K562 (cell line): Measurements from ENCODE around the gene FOLR2. TPM values are rescaled to one million over a fixed set of nuclear protein-coding genes. Genes with fewer than 3 reads are reported as not detected.

Source experiments
- ATAC-seq: fragments of 200-7000 bp; cut with Tn5 transposase; 3 replicates; pipeline ENCODE4 v1.9.1; 2020; ENCODE audit warnings: moderate library complexity
- BruUV-seq: library from RNA; stranded (reverse); fragments of 400-500 nt; replicated peaks from 2 replicates; lab custom pipeline; 2021; lab: Mats Ljungman, UMichigan
- CTCF ChIA-PET: fragments of 300-600 bp; formaldehyde crosslinking; extraction: SDS; loops from one replicate; lab custom pipeline; 2021; ENCODE audit warnings: low intra/inter-chr PET ratio; lab: Yijun Ruan, JAX
- POLR2A ChIA-PET: fragments of 300-600, 350-650 bp; sonication (Branson Sonifier 250); formaldehyde crosslinking; extraction: SDS; loops from one replicate; lab custom pipeline; 2021; ENCODE audit warnings: antibody characterized with exemption, inconsistent platforms; lab: Yijun Ruan, JAX
- DNase-seq, 4 experiments: peaks; one replicate each; pipeline versions ENCODE4 v3.0.0 to v3.0.0-alpha.2; 2011 to 2018; ENCODE audit warnings: low spot score in 3 of 4, mixed read lengths in 3 of 4; ENCODE audit errors: extremely low read depth in 1 of 4
- FAIRE-seq: peaks from 2 replicates; lab custom pipeline; 2011; peaks lifted over from hg19 to GRCh38; lab: Jason Lieb, UNC
- H2AFZ ChIP-seq: 2 replicates; pipeline ENCODE4 v1.6.0; 2011; ENCODE audit warnings: low read depth, low read length, control low read depth, inconsistent platforms
- H3K27ac ChIP-seq: fragments of 200-600 bp; 3 replicates; pipeline ENCODE4 v1.8.0; 2011; ENCODE audit warnings: low read depth, mild to moderate bottlenecking, control low read depth, inconsistent platforms, low read length, moderate library complexity, mixed read lengths; ENCODE audit errors: extremely low read depth
- H3K27me3 ChIP-seq, 2 experiments: fragments of 300-600 bp in 1 of 2; 2 replicates in 1 of 2; 3 replicates in 1 of 2; pipeline versions ENCODE4 v1.6.0 to v1.8.0; 2011; ENCODE audit warnings: inconsistent platforms in 2 of 2, low read length in 2 of 2, mild to moderate bottlenecking in 1 of 2, mixed read lengths in 1 of 2, moderate library complexity in 1 of 2; ENCODE audit not compliant: control insufficient read depth in 2 of 2, insufficient read depth in 2 of 2
- H3K36me3 ChIP-seq: fragments of 300-600 bp; 3 replicates; pipeline ENCODE4 v1.8.0; 2011; ENCODE audit warnings: mild to moderate bottlenecking, low read length, inconsistent platforms; ENCODE audit not compliant: control insufficient read depth, insufficient read depth
- H3K4me1 ChIP-seq, 2 experiments: fragments of 200-600 bp in 1 of 2; replicated peaks in 1 of 2; 2 replicates in 1 of 2; 3 replicates in 1 of 2; pipeline versions ENCODE4 v1.5.1 to v1.8.0; 2011; ENCODE audit warnings: inconsistent platforms in 2 of 2, low read length in 2 of 2, mild to moderate bottlenecking in 1 of 2, mixed read lengths in 1 of 2, moderate library complexity in 1 of 2; ENCODE audit not compliant: control insufficient read depth in 2 of 2, insufficient read depth in 2 of 2
- H3K4me2 ChIP-seq: 2 replicates; pipeline ENCODE4 v1.6.1; 2011; ENCODE audit warnings: low read length, control low read depth, inconsistent platforms, mixed read lengths; ENCODE audit not compliant: insufficient read depth
- H3K4me3 ChIP-seq: fragments of 200-600 bp; sonication (generic), shearing (Covaris generic); 2 replicates; pipeline ENCODE4 v1.5.1; 2016; ENCODE audit warnings: control low read depth, inconsistent platforms
- H3K79me2 ChIP-seq: fragments of 200-600 bp; 3 replicates; pipeline ENCODE4 v1.8.0; 2011; ENCODE audit warnings: low read length, inconsistent platforms; ENCODE audit not compliant: control insufficient read depth, insufficient read depth
- H3K9ac ChIP-seq, 2 experiments: 2 replicates each; pipeline versions ENCODE4 v1.6.0 to v1.6.1; 2011; ENCODE audit warnings: low read depth in 2 of 2, low read length in 2 of 2, control low read depth in 1 of 2, inconsistent platforms in 1 of 2, mild to moderate bottlenecking in 1 of 2, mixed read lengths in 1 of 2; ENCODE audit not compliant: insufficient read depth in 1 of 2
- H3K9me1 ChIP-seq: one replicate; pipeline ENCODE4 v1.6.0; 2011; ENCODE audit warnings: inconsistent platforms, mild to moderate bottlenecking, low read length, moderate library complexity; ENCODE audit not compliant: control insufficient read depth, insufficient read depth
- H3K9me3 ChIP-seq: replicated peaks from 2 replicates; pipeline ENCODE4 v1.5.1; 2011; ENCODE audit warnings: low read depth, low read length, inconsistent platforms; ENCODE audit not compliant: control insufficient read depth, insufficient read depth
- H4K20me1 ChIP-seq: replicated peaks from 2 replicates; pipeline ENCODE4 v1.6.1; 2011; ENCODE audit warnings: low read length, inconsistent platforms, mixed read lengths; ENCODE audit not compliant: control insufficient read depth, insufficient read depth
- ESRRA ChIP-seq: fragments of 450-650 bp; IDR thresholded peaks from 2 replicates; pipeline ENCODE4 v1.6.1; 2014; ENCODE audit warnings: low read depth, mild to moderate bottlenecking, moderate library complexity, borderline replicate concordance
- WGBS: fragments of 100-300 bp; shearing (Covaris generic); methylation state at CpG from one replicate; pipeline ENCODE4 v1.1.6; 2016; ENCODE audit warnings: low coverage, mixed read lengths; ENCODE audit not compliant: insufficient coverage; ENCODE audit errors: missing lambda C conversion rate; 5-methylcytosine and 5-hydroxymethylcytosine counted together
- in situ Hi-C: fragments of 300-500 bp; cut with MboI; formaldehyde crosslinking; loops from 4 replicates; pipeline ENCODE4 v1.15.0; 2018; ENCODE audit warnings: inconsistent platforms, mixed read lengths
- intact Hi-C: fragments of 100-400 bp; cut with micrococcal nuclease; formaldehyde crosslinking; loops from 2 replicates; pipeline ENCODE4 v1.14.2; 2022
- polyA plus RNA-seq, 8 experiments: library from polyadenylated mRNA; depleted of rRNA in 4 of 8; stranded (reverse) in 5 of 8; unstranded in 3 of 8; fragments of >200 nt; fragmentation: Nextera tagmentation in 2 of 8; fragmentation: Illumina TruSeq in 1 of 8; extraction: Ambion mirVana in 2 of 8; extraction: Trizol in 1 of 8; gene quantifications; 2 replicates each; pipeline versions ENCODE4 v1.2.1 to v1.2.3, GENCODE V29; 2011 to 2014; ENCODE audit warnings: inconsistent platforms in 1 of 8, missing spikeins in 1 of 8
- total RNA-seq, 7 experiments: library from RNA; depleted of rRNA in 6 of 7; stranded (reverse); fragments of >200 nt in 6 of 7; fragmentation: Illumina TruSeq in 2 of 7; extraction: Trizol in 2 of 7; gene quantifications; 2 replicates each; pipeline versions ENCODE4 v1.2.1 to v1.2.3, GENCODE V29; 2011 to 2021; ENCODE audit warnings: low replicate concordance in 1 of 7
- TF ChIP-seq, protein P1 (sequence below): fragments of 450-650 bp; formaldehyde crosslinking; IDR thresholded peaks from 2 replicates; pipeline ENCODE4 v1.4.0; 2022; ENCODE audit warnings: missing genetic modification characterization

The FOLR2 gene
- total and polyA plus RNA-seq, 9 of the 15 experiments (the other 6 are each of a cell fraction or from before 2014, with no cell fraction given), result 0.27 TPM; not detected in 8

DNA sequence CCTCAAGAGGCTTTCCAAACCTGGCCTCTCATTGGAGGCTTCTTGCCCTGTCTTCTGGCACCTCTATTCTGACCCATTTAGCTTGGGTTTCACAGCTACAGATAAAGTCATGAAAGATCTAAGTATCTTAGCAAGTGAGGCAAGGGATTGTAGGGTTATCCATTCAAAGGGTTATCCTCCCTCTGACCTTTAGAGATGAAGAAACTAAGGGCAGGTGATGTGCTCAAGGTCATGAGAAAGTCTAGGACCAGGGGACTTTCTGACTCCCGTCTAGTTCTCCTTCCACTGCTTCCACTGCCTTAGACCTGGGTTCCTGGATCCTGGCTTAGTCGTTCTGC lies 20.1 kb downstream of the FOLR2 start:
- POLR2A ChIA-PET, result interaction anchor here (0.6 to 2.8 kb wide), 7 partner anchors 9 to 290 kb away, joined by 3 to 13 read pairs (median 5); partner anchors contain the start of gene INPPL1
- no peak for ATAC-seq
- TF ChIP-seq, protein P1, sequence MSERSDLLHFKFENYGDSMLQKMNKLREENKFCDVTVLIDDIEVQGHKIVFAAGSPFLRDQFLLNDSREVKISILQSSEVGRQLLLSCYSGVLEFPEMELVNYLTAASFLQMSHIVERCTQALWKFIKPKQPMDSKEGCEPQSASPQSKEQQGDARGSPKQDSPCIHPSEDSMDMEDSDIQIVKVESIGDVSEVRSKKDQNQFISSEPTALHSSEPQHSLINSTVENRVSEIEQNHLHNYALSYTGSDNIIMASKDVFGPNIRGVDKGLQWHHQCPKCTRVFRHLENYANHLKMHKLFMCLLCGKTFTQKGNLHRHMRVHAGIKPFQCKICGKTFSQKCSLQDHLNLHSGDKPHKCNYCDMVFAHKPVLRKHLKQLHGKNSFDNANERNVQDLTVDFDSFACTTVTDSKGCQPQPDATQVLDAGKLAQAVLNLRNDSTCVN, result no peak
- TF ChIP-seq ESRRA, result peak; percentile 59
- TF ChIP-seq, all 486 proteins: peak for 1
- H3K4me3 ChIP-seq, result no peak overlapping the region
- BruUV-seq, result no TSS peak
- in situ Hi-C loops, result no loop called here
- no peaks in the 10 kb centered on the region for H3K79me2 ChIP-seq
- H3K36me3 ChIP-seq, result peaks cover 69% of the 10 kb centered on the region
- H3K4me1 ChIP-seq, result peaks cover 0 to 28% of the 10 kb centered on the region in 2 experiments; a peak in 2 of 5 replicates
- 69% methylated on average over 2 of the region's 2 CpGs for WGBS
- CTCF ChIA-PET, result no interaction called here
- no peak overlapping the region for H3K9ac ChIP-seq
- no peak overlapping the region for H2AFZ ChIP-seq
- H3K9me3 ChIP-seq, result no peaks in the 10 kb centered on the region
- intact Hi-C loops, result loop anchor here (5.0 kb wide), 2 partner anchors 54 to 196 kb away; partner anchors contain the start of gene CLPB
- no peaks in the 10 kb centered on the region for H3K27me3 ChIP-seq
- DNase-seq, result no peak
- H3K27ac ChIP-seq, result no peak overlapping the region
- no peaks in the 10 kb centered on the region for H4K20me1 ChIP-seq
- FAIRE-seq, result no peak
- no peaks in the 10 kb centered on the region for H3K9me1 ChIP-seq
- H3K4me2 ChIP-seq, result no peak overlapping the region
